HFF-Myc (cell line): ENCODE measurements around the gene DDA1.

Experiments
- DNase-seq: peaks from one replicate; pipeline ENCODE4 v3.0.0-alpha.2; 2011; ENCODE audit warnings: low read depth; ENCODE audit errors: extremely low read depth
- H3K4me3 ChIP-seq: replicated peaks from 2 replicates; pipeline ENCODE4 v1.5.1; 2011; ENCODE audit warnings: low read depth, mild to moderate bottlenecking, control low read depth, low read length
- TF ChIP-seq, protein P1 (sequence below): IDR thresholded peaks from 2 replicates; pipeline ENCODE4 v1.5.1; 2012; ENCODE audit warnings: mild to moderate bottlenecking, low read depth, low read length, control low read depth; ENCODE audit errors: missing control alignments

Gene DDA1

DNA sequence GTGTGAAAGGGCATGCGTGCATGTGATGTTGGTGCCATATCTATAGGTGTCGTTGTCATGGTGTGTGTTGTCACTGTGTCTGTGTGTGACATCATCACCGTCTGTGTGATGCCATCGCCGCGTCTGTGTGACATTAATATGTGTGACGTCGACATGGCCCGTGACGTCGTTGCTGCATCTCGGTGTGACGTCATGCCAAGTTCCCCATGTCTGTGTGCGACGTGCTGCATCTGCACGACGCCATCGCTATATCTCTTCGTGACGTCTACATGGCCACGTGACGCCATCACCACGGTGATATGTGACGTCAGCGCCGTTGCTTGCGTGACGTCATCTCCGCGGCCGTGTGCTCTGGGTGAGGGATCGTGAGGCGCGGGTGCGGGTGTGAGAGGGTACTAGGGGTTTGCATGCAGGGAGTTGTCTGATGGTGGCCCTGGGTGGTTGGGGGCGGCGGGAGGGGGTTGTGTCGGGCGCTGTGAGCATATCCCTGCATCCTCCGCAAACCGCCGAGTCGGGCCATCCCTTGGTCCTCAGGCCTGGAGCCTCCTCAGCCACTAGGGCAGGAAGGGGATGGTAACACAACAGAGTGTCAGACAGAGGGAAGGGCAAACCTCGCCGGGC is 42.6 kb downstream of the DDA1 start:
- no peak for DNase-seq
- TF ChIP-seq, protein P1, sequence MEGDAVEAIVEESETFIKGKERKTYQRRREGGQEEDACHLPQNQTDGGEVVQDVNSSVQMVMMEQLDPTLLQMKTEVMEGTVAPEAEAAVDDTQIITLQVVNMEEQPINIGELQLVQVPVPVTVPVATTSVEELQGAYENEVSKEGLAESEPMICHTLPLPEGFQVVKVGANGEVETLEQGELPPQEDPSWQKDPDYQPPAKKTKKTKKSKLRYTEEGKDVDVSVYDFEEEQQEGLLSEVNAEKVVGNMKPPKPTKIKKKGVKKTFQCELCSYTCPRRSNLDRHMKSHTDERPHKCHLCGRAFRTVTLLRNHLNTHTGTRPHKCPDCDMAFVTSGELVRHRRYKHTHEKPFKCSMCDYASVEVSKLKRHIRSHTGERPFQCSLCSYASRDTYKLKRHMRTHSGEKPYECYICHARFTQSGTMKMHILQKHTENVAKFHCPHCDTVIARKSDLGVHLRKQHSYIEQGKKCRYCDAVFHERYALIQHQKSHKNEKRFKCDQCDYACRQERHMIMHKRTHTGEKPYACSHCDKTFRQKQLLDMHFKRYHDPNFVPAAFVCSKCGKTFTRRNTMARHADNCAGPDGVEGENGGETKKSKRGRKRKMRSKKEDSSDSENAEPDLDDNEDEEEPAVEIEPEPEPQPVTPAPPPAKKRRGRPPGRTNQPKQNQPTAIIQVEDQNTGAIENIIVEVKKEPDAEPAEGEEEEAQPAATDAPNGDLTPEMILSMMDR: no peak
- H3K4me3 ChIP-seq: no peak overlapping the region

DNA sequence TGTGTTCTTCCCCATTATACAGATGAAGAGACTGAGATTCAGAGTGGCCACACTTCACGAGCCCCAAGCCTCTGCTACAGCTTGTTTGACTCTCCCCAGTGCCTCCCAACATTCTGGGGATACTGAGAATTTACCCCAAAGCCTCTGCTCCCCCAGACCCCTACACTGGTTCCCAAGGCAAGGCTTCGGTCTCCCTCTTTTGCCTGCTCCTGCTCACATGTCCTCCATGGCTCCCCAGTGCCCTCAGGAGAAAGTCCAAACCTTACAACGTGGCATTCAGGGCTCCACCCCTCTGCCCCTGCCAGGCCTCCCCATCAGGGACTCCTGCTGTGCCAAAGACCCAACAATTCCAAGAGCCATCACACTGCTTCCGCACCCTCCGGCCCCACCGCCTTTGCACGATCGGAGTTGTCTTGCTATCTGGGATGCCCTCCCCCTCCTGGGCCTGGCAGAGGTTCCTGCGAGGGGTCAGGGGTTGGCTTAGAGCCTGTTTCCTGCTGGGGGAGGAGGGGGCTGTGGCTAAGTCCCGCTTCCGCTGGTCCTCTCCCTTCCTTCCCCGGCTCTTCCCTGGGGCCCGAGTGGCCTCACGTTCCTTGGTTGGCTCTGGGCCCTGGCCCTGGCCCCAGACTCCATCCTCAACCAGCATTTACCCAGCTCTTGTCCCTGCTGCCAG is 43.4 kb downstream of the DDA1 start:
- TF ChIP-seq, protein P1: no peak
- no peak overlapping the region for H3K4me3 ChIP-seq

DNA sequence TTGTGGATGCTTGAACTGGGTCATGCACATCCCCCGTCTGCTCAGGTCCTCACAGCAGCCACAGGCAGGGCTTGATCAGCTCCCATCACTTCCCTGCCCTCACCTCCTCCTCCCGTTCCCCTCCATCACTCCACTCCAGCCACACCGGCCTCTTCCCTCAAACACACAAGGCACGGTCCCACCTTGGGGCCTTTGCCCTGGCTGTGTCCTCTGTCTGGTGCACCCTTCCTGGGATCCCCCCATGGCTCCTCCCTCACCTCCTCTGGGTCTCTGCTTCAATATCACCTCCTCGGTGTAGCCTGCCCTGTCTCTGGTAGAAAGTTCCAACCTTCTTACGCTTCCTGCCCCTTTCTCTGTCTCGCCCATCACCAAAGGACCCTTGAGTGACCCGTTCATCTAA is 44.0 kb downstream of the DDA1 start:
- TF ChIP-seq, protein P1: no peak
- no peak for DNase-seq
- no peak overlapping the region for H3K4me3 ChIP-seq

More for the DNA sequence above, 43.4 kb downstream of the DDA1 start:
- no peak for DNase-seq

DNA sequence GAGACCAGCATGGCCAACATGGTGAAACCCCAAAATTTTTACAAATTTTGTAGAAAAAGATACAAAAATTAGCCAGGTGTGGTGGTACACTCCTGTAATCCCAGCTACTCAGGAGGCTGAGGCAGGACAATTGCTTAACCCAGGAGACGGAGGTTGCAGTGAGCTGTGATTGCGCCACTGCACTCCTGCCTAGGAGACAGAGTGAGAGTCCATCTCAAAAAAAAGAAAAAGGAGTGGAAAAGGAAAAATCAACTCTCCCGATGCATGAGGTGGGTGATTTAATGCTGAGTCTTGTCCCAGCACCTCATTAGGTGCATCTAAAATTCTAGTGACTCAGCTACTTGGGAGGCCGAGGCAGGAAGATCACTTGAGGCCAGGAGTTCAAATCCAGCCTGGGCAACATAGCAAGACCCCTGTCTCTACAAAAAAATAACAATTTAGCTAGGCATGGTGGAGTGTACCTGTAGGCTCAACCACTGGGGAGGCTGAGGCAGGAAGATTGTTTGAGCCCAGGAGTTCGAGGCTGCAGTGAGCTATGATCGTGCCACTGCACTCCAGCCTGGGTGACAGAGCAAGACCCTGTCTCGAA is 47.8 kb downstream of the DDA1 start:
- TF ChIP-seq, protein P1: no peak
- H3K4me3 ChIP-seq: no peak overlapping the region
- no peak for DNase-seq

DNA sequence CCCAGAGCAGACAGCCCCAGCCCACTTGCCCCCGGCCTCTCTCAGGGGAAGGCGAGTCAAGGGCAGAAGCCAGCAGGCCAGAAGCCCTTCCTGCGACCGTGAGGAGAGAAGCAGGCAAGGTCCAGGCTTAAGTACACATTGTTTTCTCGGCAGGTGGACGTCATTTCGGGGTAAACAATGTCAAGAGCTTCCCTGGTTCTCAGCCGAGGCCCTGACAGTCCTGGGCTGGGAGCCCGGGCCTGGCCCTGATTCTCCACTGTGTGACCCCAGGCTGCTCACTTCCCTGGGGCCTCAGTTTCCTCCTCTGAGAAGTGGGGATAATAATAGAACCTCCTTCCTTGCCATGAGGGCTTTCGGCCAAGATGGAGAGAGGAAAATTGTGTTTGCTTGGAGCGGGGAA is 48.4 kb downstream of the DDA1 start:
- no peak overlapping the region for H3K4me3 ChIP-seq
- DNase-seq: no peak
- TF ChIP-seq, protein P1: no peak

DNA sequence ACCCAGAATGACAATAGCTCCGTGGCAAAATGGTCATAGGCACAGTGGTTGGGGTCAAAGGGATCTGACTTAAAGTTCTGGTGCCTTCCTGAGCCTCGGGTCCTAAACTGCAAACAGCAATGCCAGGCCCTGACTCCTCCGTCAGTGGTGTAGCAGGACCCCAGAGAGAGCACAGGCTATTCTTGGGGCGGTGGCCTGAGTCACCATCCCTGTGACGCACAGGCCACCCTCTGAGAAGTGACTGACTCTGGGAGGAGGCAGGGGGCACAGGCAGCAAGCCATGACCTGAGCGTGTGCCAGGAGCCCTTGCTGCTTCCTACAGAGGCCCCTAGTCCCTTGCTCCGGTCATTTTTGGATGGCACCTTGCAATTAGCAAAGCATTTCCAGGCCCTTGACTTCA is 49.0 kb downstream of the DDA1 start:
- no peak for DNase-seq
- no peak overlapping the region for H3K4me3 ChIP-seq
- TF ChIP-seq, protein P1: no peak
